HFFc6 (cell line): ENCODE results near the gene MLPH. TPM values are rescaled to one million over a fixed set of nuclear protein-coding genes. Genes with fewer than 3 reads are reported as not detected.
"Not testable (repeated sequence)": the region's sequence is repeated elsewhere in the genome, so short reads cannot be mapped to it uniquely, and the experiment has no call there.

Experiments used
- DNase-seq: peaks from one replicate; pipeline ENCODE4 v3.0.0-alpha.2; 2018
- H3K27ac Mint-ChIP-seq: 2 replicates; pipeline ENCODE4 v1.8.0; 2020; ENCODE audit warnings: mild to moderate bottlenecking, mixed read lengths
- H3K27me3 Mint-ChIP-seq: 2 replicates; pipeline ENCODE4 v1.8.0; 2021; ENCODE audit warnings: mild to moderate bottlenecking, moderate library complexity, mixed read lengths; ENCODE audit not compliant: insufficient read depth
- H3K36me3 Mint-ChIP-seq: 2 replicates; pipeline ENCODE4 v1.8.0; 2021; ENCODE audit warnings: low read depth, mixed read lengths
- H3K4me1 Mint-ChIP-seq: 2 replicates; pipeline ENCODE4 v1.8.0; 2020; ENCODE audit warnings: low read depth, mixed read lengths
- H3K4me3 Mint-ChIP-seq: 2 replicates; pipeline ENCODE4 v1.8.0; 2020; ENCODE audit warnings: mild to moderate bottlenecking, moderate library complexity, mixed read lengths
- H3K9me3 Mint-ChIP-seq: 2 replicates; pipeline ENCODE4 v1.8.0; 2020; ENCODE audit warnings: mild to moderate bottlenecking, mixed read lengths
- total RNA-seq, 6 experiments: library from RNA; stranded (reverse); fragmentation: NEBNext Ultra II Directional; extraction: Animal tissue kit (Norgen Biotek cat#: 25700); gene quantifications; 2 replicates in 1 of 6; 3 replicates in 5 of 6; pipeline ENCODE4 v1.2.3, GENCODE V29; 2021
- TF ChIP-seq, protein P1 (sequence below): fragments of 200-600 bp; sonication (generic); IDR thresholded peaks from 2 replicates; pipeline ENCODE4 v1.5.0; 2021; ENCODE audit warnings: antibody characterized with exemption, mild to moderate bottlenecking

The MLPH gene
- total RNA-seq, 6 experiments from 2014 or later: 32.0 to 44.1 (median 41.0) TPM

DNA sequence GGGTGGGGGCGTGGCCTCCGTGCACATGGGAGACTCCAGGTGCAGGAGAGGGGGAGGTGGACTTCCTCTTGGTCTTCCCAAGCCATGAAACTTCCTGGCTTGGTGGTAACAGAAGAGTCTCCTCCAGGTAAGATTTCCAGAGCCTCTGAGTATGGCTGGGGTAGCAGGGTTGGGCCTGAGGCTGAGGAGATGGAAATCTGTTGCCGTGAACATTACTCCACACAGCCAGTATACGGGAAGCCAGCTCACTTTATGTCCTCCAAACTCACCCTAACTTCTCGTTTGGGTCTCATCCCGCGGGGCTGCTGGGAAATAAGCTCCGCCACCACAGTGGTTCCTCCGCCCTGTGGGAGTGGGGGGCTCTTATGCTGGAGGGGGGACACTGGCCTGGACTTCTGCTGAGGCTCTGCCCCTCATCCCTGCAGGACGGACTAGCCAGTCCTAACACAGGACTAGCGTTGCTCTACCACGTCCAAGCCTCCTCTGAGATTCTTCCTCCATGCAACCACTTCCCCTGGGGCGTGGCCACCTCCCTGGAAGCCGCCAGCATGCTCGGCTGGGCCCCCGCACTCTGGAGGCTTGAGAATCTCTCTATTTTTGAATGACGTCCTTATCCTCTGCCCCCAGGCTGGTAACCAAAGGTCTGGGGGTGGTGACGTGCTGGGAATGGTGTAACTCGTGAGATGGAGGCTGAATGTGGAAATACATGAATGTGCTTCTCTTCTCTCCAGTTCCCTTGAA, 104.3 kb downstream of the MLPH start:
- Mint-ChIP-seq H3K27ac (no peak overlapping the region), H3K27me3 (no peaks in the 10 kb centered on the region; the same call in none of the 2 replicates), H3K4me3 (no peak overlapping the region), H3K4me1 (peaks cover 16% of the 10 kb centered on the region), H3K36me3 (no peaks in the 10 kb centered on the region), H3K9me3 (no peaks in the 10 kb centered on the region)
- no peak for DNase-seq
- TF ChIP-seq, protein P1, sequence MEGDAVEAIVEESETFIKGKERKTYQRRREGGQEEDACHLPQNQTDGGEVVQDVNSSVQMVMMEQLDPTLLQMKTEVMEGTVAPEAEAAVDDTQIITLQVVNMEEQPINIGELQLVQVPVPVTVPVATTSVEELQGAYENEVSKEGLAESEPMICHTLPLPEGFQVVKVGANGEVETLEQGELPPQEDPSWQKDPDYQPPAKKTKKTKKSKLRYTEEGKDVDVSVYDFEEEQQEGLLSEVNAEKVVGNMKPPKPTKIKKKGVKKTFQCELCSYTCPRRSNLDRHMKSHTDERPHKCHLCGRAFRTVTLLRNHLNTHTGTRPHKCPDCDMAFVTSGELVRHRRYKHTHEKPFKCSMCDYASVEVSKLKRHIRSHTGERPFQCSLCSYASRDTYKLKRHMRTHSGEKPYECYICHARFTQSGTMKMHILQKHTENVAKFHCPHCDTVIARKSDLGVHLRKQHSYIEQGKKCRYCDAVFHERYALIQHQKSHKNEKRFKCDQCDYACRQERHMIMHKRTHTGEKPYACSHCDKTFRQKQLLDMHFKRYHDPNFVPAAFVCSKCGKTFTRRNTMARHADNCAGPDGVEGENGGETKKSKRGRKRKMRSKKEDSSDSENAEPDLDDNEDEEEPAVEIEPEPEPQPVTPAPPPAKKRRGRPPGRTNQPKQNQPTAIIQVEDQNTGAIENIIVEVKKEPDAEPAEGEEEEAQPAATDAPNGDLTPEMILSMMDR: no peak

DNA sequence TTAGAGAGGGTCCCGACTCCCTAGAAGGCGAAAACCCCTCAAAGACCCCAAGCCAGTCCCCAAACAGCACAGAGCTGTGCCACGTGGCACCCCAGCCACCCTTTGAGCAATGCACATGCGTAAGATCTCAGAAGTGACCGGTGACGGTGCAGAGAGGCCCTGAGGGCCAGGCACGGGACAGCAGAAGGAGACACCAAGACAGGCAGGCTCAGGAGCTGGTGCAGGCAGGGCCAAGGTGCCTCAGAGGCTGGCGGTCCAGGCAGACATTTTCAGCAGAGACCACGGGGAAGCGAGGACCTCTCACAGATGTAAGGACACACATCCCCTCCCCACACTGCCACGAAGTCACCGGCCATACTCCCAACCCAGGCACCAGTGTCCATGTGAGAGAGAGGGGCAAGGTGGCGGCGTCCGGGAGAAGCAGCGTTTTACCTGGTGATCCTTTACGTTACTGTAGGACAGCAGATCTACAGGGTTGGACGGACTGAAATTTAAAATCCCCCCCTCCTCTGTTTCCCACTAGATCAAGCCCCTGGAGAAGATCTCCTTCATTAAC, 105.5 kb downstream of the MLPH start:
- Mint-ChIP-seq H3K27me3 (no peaks in the 10 kb centered on the region; the same call in none of the 2 replicates), H3K4me1 (peaks cover 16% of the 10 kb centered on the region), H3K27ac (no peak overlapping the region), H3K4me3 (no peak overlapping the region), H3K9me3 (no peaks in the 10 kb centered on the region), H3K36me3 (no peaks in the 10 kb centered on the region)
- TF ChIP-seq, protein P1: no peak
- DNase-seq: no peak

DNA sequence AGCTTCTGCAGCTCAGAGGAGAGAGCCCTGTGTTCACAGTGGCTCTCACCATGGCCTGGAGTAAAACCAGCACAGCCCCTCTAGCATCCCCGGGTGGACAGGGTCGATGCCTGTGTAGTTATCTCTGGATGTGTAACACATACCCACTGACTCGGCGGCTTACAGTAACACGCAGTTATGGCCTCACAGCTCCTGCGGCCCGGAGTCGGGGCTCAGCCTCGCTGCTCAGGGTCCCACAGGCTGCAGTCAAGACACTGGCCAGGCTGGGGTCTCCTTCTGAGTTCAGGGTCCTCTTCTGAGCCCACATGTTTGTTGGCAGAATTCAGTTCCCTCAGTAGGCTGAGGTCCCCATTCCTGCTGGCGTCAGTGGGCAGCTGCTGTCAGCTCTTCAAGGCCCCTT, 106.0 kb downstream of the MLPH start:
- DNase-seq: no peak
- TF ChIP-seq, protein P1: no peak
- no peak overlapping the region for H3K4me3 Mint-ChIP-seq
- H3K27ac Mint-ChIP-seq: no peak overlapping the region
- no peaks in the 10 kb centered on the region for H3K36me3 Mint-ChIP-seq
- H3K4me1 Mint-ChIP-seq: peaks cover 16% of the 10 kb centered on the region
- no peaks in the 10 kb centered on the region; the same call in none of the 2 replicates for H3K27me3 Mint-ChIP-seq
- no peaks in the 10 kb centered on the region for H3K9me3 Mint-ChIP-seq

DNA sequence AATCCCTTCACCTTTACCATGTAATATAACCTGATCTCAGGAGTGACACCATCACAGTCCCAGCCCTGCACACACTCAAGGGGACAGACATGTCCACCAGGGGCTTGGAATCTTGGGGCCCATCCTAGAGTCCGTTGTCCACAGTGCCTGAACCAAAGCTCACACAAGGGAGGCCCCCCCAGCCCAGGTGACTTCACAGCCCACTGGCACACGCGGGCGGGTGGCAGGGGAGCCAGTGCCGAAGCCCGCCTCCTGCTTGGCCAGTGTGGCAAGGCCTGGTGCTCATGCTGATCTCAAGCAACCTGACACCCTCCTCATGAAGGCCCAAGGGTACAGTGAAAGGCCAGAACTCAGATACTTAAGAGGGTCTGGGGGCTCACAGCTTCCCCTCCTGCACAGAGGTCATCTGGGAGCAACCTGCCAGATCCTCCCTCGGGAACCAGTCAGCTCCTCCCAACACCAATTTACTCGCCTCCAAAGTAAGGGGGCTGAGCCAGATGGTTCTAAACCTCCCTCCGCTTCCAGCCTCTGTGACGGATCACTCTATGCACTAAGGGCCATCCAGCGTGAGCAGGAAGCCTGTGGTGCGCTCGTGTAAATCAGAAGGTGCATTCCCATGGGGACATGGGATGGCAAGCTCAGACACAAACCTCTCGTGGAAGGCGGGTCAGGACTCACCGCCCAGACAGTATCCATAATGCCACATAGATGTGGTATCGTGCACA, 106.7 kb downstream of the MLPH start:
- TF ChIP-seq, protein P1: no peak
- H3K27me3 Mint-ChIP-seq: no peaks in the 10 kb centered on the region; the same call in none of the 2 replicates
- H3K36me3 Mint-ChIP-seq: no peaks in the 10 kb centered on the region
- H3K4me3 Mint-ChIP-seq: no peak overlapping the region
- no peaks in the 10 kb centered on the region for H3K9me3 Mint-ChIP-seq
- no peak overlapping the region for H3K27ac Mint-ChIP-seq
- DNase-seq: no peak
- H3K4me1 Mint-ChIP-seq: peaks cover 16% of the 10 kb centered on the region

DNA sequence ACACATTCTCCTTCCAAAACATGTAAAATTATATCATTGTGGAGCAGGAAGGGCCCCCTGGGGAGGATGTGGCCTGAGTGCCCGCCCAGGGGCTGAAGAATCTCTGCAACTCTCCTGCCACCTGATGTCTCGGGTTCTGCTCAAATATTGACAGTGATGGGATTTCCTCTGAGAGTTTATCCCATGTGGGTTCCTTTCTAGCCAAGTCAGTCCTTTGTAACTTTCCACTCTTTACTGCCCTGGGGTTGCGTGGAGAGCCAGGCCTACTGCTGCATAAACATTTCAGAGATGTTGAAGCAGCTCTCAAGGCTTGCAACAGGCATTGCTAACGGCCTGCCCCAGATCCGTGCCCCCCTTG, 107.4 kb downstream of the MLPH start:
- no peaks in the 10 kb centered on the region; the same call in none of the 2 replicates for H3K27me3 Mint-ChIP-seq
- TF ChIP-seq, protein P1: no peak
- peaks cover 17% of the 10 kb centered on the region for H3K4me1 Mint-ChIP-seq
- H3K9me3 Mint-ChIP-seq: no peaks in the 10 kb centered on the region
- H3K4me3 Mint-ChIP-seq: no peak overlapping the region
- H3K36me3 Mint-ChIP-seq: no peaks in the 10 kb centered on the region
- no peak overlapping the region for H3K27ac Mint-ChIP-seq
- no peak for DNase-seq

DNA sequence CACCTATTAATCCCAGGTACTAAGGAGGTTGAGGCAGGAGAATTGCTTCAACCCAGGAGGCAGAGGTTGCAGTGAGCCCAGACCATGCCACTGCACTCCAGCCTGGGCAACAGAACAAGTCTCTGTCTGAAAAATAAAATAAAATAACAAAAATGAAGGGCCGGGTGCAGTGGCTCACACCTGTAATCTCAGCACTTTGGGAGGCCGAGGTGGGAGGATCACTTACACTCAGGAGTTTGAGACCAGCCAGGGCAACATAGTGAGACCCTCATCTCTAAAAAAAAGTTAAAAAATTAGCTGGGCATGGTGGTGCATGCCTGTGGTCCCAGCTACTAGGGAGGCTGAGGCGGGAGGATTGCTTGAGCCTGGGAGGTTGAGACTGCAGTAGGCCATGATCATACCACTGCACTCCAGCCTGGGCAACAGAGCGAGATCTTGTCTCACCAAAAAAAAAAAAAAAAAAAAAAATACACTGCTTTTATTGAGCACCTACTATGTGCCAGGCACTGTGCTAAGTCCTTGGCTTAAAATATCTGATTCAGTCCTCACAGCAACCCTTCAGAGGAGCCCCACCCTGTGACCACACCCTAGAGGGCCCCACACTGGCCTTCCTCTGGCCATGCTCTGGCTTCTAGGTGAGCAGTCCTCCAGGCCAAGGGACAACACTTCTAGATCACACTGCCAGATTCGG, 108.9 kb downstream of the MLPH start:
- H3K36me3 Mint-ChIP-seq, H3K27me3 Mint-ChIP-seq, H3K4me3 Mint-ChIP-seq, H3K27ac Mint-ChIP-seq, H3K9me3 Mint-ChIP-seq, DNase-seq: not testable (repeated sequence)
- peaks cover 24% of the 10 kb centered on the region for H3K4me1 Mint-ChIP-seq
